HUES64 (cell line): ENCODE results near the gene GINS1.

Experiments
- H3K27ac ChIP-seq: 2 replicates; pipeline ENCODE4 v1.7.0; 2013; ENCODE audit warnings: low read depth, low read length, inconsistent platforms
- H3K27me3 ChIP-seq: 2 replicates; pipeline ENCODE4 v1.6.1; 2013; ENCODE audit warnings: mild to moderate bottlenecking, low read length; ENCODE audit not compliant: insufficient read depth
- H3K36me3 ChIP-seq: 2 replicates; pipeline ENCODE4 v1.6.1; 2013; ENCODE audit warnings: mild to moderate bottlenecking, low read length; ENCODE audit not compliant: insufficient read depth
- H3K4me1 ChIP-seq: 2 replicates; pipeline ENCODE4 v1.6.1; 2013; ENCODE audit warnings: mild to moderate bottlenecking, low read length, moderate library complexity; ENCODE audit not compliant: insufficient read depth
- H3K4me3 ChIP-seq: 2 replicates; pipeline ENCODE4 v1.5.1; 2013; ENCODE audit warnings: mild to moderate bottlenecking, low read length, moderate library complexity
- H3K9ac ChIP-seq: 2 replicates; pipeline ENCODE4 v1.6.1; 2013; ENCODE audit warnings: mild to moderate bottlenecking, low read depth, low read length
- H3K9me3 ChIP-seq: 2 replicates; pipeline ENCODE4 v1.6.1; 2013; ENCODE audit warnings: low read depth, low read length; ENCODE audit not compliant: insufficient read depth
- WGBS: fragments of 150-250, 120-280 bp; methylation state at CpG from one replicate; pipeline ENCODE4 v1.1.7; 2013; ENCODE audit warnings: missing lambda C conversion rate; 5-methylcytosine and 5-hydroxymethylcytosine counted together

The GINS1 gene

GRCh38 chr20:25497586-25498279 is 90.3 kb downstream of the GINS1 start:
- Histone ChIP-seq H3K9me3 (no peaks in the 10 kb centered on the region), H3K27ac (no peak overlapping the region), H3K4me1 (no peaks in the 10 kb centered on the region), H3K4me3 (no peak overlapping the region), H3K9ac (no peak overlapping the region), H3K36me3 (peaks cover 41% of the 10 kb centered on the region), H3K27me3 (no peaks in the 10 kb centered on the region)
- WGBS, result 95% methylated on average over 22 of the region's 22 CpGs
